ENCODE data around the gene OR8B8.

Gene OR8B8

DNA sequence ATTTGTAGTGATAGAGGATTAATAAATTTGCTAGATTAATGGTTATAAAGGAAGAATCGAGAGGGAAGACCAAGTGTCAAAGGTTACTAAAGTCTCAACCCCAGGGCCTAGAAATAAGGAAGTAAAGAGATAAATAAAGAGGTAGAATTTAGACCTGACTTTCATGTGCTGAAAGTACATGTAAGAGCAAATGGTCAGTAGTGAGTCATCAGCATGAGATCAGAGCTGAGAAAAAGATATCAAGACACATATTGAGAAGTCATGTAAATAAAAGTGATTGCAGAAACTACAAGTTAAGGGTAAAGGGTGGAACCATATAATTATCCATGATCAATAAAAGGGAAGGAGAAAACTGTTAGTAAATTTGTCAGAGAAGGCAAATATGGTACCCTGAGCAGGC, 1.4 kb upstream of the OR8B8 start:
- ChIA-PET POLR2A (no interaction called here), CTCF (no interaction called here)
- TF ChIP-seq ZNF384 (IDR thresholded peaks at IDR 0.05) (no peak), LEF1 (IDR thresholded peaks at IDR 0.05; ENCODE audit: borderline replicate concordance) (no peak), FOXA1 (IDR thresholded peaks at IDR 0.05) (no peak), FOXK2 (IDR thresholded peaks at IDR 0.05) (no peak), HDGF (IDR thresholded peaks at IDR 0.05; ENCODE audit: borderline replicate concordance) (no peak), NFRKB (IDR thresholded peaks at IDR 0.05) (no peak), BHLHE40 (IDR thresholded peaks at IDR 0.05; ENCODE audit: borderline replicate concordance) (no peak), CTBP1 (IDR thresholded peaks at IDR 0.05; ENCODE audit: borderline replicate concordance) (no peak), ELF4 (IDR thresholded peaks at IDR 0.05) (no peak), SUZ12 (IDR thresholded peaks at IDR 0.05) (no peak), PKNOX1 (IDR thresholded peaks at IDR 0.05) (no peak), ARNT (IDR thresholded peaks at IDR 0.05) (no peak), L3MBTL2 (conservative IDR thresholded peaks at IDR 0.05) (no peak), TARDBP (IDR thresholded peaks at IDR 0.05) (no peak), SP1 (IDR thresholded peaks at IDR 0.05) (no peak), FOXM1 (IDR thresholded peaks at IDR 0.05; ENCODE audit: borderline replicate concordance) (no peak)
- DNase-seq (ENCODE audit: extremely low spot score) = no peak

DNA sequence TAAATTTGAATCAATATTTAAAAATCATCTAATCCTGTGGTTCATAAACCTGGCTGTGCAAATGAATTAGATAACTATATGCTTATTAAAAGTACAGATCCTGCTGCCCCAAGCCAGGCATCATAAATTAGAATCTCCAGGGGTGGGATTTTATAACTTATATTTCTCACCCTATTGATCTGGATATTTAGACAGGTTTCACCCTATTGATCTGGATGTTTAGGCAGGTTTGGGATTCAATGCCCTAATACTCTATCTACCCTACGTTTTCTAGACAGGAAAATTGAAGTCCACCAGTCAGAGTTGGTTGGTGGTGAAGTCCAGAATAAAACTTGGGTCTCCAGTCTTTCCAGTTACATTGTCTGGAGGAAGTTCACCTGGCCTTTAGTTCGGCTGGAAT, 2.6 kb downstream of the OR8B8 start:
- ChIA-PET CTCF (no interaction called here), POLR2A (no interaction called here)
- no peak for DNase-seq (ENCODE audit: extremely low spot score)
- TF ChIP-seq SP1 (IDR thresholded peaks at IDR 0.05) (no peak), PKNOX1 (IDR thresholded peaks at IDR 0.05) (no peak), ZNF384 (IDR thresholded peaks at IDR 0.05) (no peak), FOXA1 (IDR thresholded peaks at IDR 0.05) (no peak), ARNT (IDR thresholded peaks at IDR 0.05) (no peak), LEF1 (IDR thresholded peaks at IDR 0.05; ENCODE audit: borderline replicate concordance) (no peak), FOXM1 (IDR thresholded peaks at IDR 0.05; ENCODE audit: borderline replicate concordance) (no peak), FOXK2 (IDR thresholded peaks at IDR 0.05) (no peak), SUZ12 (IDR thresholded peaks at IDR 0.05) (no peak), CTBP1 (IDR thresholded peaks at IDR 0.05; ENCODE audit: borderline replicate concordance) (no peak), HDGF (IDR thresholded peaks at IDR 0.05; ENCODE audit: borderline replicate concordance) (no peak)

DNA sequence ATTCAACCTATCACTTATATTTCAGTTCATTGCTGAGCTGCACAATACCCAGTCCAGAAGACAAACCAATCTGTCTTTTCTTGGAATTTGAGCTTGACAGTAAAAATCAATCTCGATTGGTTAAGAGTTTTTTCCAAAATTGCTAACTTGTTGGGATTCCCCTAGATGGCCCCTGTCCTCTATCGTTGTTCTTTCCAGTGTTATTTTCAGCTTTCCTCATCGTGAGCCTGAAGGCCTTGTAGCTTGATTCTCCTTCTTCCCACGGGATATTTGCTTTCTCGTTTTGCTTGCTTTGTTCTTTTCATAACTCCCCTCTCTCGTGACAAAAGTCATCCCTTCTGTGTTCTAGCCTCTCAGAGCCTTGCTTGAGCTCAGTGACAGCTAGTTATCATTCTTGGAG, 3.1 kb downstream of the OR8B8 start:
- POLR2A ChIA-PET = no interaction called here
- CTCF ChIA-PET = no interaction called here
- TF ChIP-seq FOXM1 (IDR thresholded peaks at IDR 0.05; ENCODE audit: borderline replicate concordance) (no peak), ZNF384 (IDR thresholded peaks at IDR 0.05) (no peak), SUZ12 (IDR thresholded peaks at IDR 0.05) (no peak), CTBP1 (IDR thresholded peaks at IDR 0.05; ENCODE audit: borderline replicate concordance) (no peak), L3MBTL2 (conservative IDR thresholded peaks at IDR 0.05) (no peak), LEF1 (IDR thresholded peaks at IDR 0.05; ENCODE audit: borderline replicate concordance) (no peak), SP1 (IDR thresholded peaks at IDR 0.05) (no peak), BHLHE40 (IDR thresholded peaks at IDR 0.05; ENCODE audit: borderline replicate concordance) (no peak), TARDBP (IDR thresholded peaks at IDR 0.05) (no peak), PKNOX1 (IDR thresholded peaks at IDR 0.05) (no peak), ARNT (IDR thresholded peaks at IDR 0.05) (no peak), FOXA1 (IDR thresholded peaks at IDR 0.05) (no peak), FOXK2 (IDR thresholded peaks at IDR 0.05) (no peak), NFRKB (IDR thresholded peaks at IDR 0.05) (no peak), HDGF (IDR thresholded peaks at IDR 0.05; ENCODE audit: borderline replicate concordance) (no peak), ELF4 (IDR thresholded peaks at IDR 0.05) (no peak)
- no peak for DNase-seq (ENCODE audit: extremely low spot score)

DNA sequence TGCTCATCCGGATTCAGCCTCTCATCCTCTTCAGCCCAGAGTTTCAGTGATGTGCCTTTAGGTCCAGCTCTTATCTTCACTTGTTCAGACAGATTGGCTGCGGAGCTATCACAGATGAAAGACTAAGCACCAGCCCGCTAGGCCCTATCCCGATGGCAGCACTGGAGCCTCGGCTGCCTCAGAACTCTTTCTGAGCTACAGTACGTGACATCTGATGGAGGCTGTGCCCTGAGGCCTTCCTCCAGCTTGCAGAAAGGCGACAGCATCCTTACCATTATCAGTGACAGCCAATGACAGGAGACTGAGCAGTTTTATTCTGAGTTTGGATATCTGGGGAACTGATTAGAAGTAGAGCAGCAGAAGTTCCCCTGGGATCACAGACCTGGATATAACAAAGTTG, 4.0 kb downstream of the OR8B8 start:
- ChIA-PET CTCF (no interaction called here), POLR2A (no interaction called here)
- no peak for DNase-seq (ENCODE audit: extremely low spot score)
- no peak for TF ChIP-seq NFRKB (IDR thresholded peaks at IDR 0.05)

DNA sequence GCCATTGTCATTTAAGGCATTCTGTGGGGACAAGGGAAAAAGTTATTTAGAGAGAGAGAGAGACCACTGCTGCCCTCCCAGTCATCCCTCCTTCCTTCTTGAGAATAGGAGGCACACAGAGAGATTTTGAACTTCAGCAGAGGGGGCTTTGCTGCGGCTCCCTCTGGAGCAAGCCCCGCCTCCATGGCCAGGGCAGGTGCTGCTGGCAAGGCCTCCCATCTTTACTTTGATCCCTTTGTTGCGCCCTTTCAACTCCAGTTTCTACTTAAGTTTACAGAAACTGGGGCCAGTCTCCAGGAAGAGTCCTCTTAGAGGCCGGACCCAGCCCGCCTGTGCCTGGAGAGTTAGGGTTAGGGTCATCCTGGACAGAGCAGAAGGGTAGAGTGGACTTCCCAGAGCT, 4.4 kb downstream of the OR8B8 start:
- no peak for DNase-seq (ENCODE audit: extremely low spot score)
- TF ChIP-seq ZNF384 (IDR thresholded peaks at IDR 0.05) = no peak
- no peak for TF ChIP-seq SUZ12 (IDR thresholded peaks at IDR 0.05)
- TF ChIP-seq PKNOX1 (IDR thresholded peaks at IDR 0.05) = no peak
- TF ChIP-seq FOXM1 (IDR thresholded peaks at IDR 0.05; ENCODE audit: borderline replicate concordance) = no peak
- TF ChIP-seq TARDBP (IDR thresholded peaks at IDR 0.05) = no peak
- TF ChIP-seq HDGF (IDR thresholded peaks at IDR 0.05; ENCODE audit: borderline replicate concordance) = no peak
- no peak for TF ChIP-seq CTBP1 (IDR thresholded peaks at IDR 0.05; ENCODE audit: borderline replicate concordance)
- TF ChIP-seq ARNT (IDR thresholded peaks at IDR 0.05) = no peak
- ChIA-PET CTCF (no interaction called here), POLR2A (no interaction called here)

DNA sequence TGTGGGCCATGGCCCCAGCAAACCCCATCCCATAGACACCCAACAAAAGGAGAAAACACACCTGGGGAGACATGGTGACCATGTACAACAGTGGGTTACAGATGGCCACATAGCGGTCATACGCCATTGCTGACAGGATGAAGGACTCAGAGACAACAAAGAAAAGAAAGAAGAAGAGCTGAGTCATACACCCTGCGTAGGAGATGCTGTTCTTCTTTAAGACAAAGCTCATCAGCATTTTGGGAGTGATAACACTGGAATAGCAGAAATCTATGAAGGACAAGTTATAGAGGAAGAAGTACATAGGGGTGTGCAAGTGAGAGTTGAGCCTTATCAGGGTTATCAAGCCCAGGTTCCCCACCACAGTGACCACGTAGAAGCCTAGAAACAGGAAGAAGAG, 4.9 kb downstream of the OR8B8 start:
- ChIA-PET CTCF (no interaction called here), POLR2A (no interaction called here)
- TF ChIP-seq FOXA1 (IDR thresholded peaks at IDR 0.05) = no peak
- TF ChIP-seq ELF4 (IDR thresholded peaks at IDR 0.05) = no peak
- no peak for TF ChIP-seq HDGF (IDR thresholded peaks at IDR 0.05; ENCODE audit: borderline replicate concordance)
- no peak for TF ChIP-seq BHLHE40 (IDR thresholded peaks at IDR 0.05; ENCODE audit: borderline replicate concordance)
- TF ChIP-seq SP1 (IDR thresholded peaks at IDR 0.05) = no peak
- no peak for TF ChIP-seq LEF1 (IDR thresholded peaks at IDR 0.05; ENCODE audit: borderline replicate concordance)
- TF ChIP-seq CTBP1 (IDR thresholded peaks at IDR 0.05; ENCODE audit: borderline replicate concordance) = no peak
- TF ChIP-seq NFRKB (IDR thresholded peaks at IDR 0.05) = no peak
- TF ChIP-seq L3MBTL2 (conservative IDR thresholded peaks at IDR 0.05) = no peak
- no peak for TF ChIP-seq SUZ12 (IDR thresholded peaks at IDR 0.05)
- TF ChIP-seq FOXM1 (IDR thresholded peaks at IDR 0.05; ENCODE audit: borderline replicate concordance) = no peak
- no peak for TF ChIP-seq PKNOX1 (IDR thresholded peaks at IDR 0.05)
- no peak for TF ChIP-seq TARDBP (IDR thresholded peaks at IDR 0.05)
- no peak for TF ChIP-seq ARNT (IDR thresholded peaks at IDR 0.05)
- TF ChIP-seq ZNF384 (IDR thresholded peaks at IDR 0.05) = no peak
- no peak for TF ChIP-seq FOXK2 (IDR thresholded peaks at IDR 0.05)
- no peak for DNase-seq (ENCODE audit: extremely low spot score)
